NCI-H510A treated with DMSO at 0.1 percent for 48 hours (cell line): Measurements from ENCODE around the gene ANKRD16.
A peak's percentile ranks its signal among the peaks of the same experiment; 100 is the strongest.
"Not testable (repeated sequence)": the region's sequence is repeated elsewhere in the genome, so short reads cannot be mapped to it uniquely, and the experiment has no call there.

Experiments used
- DNase-seq: peaks from one replicate; lab custom pipeline; 2025; lab: John Stamatoyannopoulos, UW

ANKRD16 gene

DNA sequence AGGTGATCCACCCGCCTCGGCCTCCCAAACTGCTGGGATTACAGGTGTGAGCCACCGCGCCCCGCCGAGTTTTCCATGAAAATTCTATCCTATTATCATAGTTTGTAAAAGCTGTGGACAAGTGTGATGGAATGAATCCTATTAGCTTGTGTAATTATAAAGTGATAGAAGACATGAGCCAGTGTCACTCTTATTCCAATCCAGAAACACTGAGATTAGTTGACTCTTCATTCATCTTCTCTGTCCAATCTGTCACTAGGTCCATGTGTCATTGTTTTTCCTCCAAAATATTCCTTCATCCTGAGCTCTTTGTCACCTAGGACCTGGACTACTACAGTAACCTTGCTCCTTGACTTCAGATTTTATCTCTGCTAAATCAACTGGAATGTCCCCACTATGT, 13.9 kb upstream of the ANKRD16 start:
- DNase-seq, result no peak

DNA sequence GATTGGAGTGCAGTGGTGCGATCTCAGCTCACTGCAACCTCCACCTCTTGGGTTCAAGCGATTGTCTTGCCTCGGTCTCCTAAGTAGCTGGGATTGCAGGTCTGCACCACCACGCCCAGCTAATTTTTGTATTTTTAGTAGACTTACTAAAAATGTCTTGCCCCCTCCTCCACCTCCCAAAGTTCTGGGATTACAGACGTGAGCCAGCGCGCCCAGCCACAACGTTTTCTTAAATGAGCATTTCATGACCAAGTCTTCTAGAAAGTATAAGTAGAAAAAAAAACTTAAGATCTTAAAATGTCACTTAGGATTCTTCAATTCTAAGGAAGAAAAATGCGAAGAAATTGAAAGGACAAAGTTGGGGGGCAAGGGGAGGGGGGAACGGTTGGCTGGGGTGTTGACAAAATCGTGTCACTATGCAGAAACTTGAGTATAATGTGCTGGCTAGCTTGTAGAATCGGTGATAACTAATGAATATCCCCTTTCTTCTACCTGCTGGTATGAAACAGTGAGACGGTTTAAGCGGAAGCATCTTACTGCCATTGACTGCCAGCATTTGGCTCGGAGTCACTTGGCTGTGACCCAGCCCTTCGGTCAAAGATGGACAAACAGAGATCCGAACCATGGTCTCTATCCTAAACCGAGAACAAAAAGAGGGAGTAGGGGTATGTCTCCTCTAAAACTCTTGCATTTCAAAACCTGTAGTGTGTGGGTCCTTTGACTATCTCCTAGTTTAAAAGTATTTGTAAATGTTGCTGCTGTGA, 13.0 kb upstream of the ANKRD16 start:
- no peak for DNase-seq

DNA sequence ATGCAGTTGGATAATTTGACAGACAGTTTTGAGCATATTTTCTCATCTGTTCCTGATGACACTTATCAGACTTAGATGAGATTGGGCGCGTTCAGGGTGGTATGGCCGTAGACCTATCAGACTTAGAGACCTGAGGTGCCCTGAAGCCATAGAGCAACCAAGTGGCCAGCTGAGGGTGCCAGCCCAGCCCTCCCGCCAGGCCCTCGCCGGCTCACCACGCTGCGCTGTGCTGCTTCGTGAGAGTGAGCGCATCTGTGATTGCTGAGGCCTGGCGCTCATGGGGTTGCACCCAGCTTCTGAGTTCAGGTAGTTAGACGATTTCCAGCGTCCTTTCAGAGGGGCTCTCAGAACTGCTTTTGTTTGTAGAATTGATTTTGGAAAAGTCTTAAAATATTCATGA, 10.6 kb upstream of the ANKRD16 start:
- no peak for DNase-seq

GRCh38 chr10:5898163-5898562, 8.5 kb upstream of the ANKRD16 start:
- no peak for DNase-seq

GRCh38 chr10:5897504-5897903, 7.8 kb upstream of the ANKRD16 start:
- no peak for DNase-seq

DNA sequence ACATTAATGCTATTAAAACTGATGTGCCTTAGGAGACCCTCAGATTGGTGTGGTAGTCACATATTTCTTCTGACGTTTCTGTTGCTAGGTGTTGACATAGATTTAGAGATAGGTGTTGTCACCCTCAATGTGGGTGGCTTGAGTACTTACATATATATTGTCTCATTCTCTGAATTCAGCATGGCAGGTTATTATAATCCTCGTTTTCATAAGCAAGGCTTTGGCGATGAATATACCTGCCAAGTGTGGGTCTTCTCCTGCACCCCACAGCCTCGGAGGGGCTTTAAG, 7.3 kb upstream of the ANKRD16 start:
- DNase-seq, result no peak

DNA sequence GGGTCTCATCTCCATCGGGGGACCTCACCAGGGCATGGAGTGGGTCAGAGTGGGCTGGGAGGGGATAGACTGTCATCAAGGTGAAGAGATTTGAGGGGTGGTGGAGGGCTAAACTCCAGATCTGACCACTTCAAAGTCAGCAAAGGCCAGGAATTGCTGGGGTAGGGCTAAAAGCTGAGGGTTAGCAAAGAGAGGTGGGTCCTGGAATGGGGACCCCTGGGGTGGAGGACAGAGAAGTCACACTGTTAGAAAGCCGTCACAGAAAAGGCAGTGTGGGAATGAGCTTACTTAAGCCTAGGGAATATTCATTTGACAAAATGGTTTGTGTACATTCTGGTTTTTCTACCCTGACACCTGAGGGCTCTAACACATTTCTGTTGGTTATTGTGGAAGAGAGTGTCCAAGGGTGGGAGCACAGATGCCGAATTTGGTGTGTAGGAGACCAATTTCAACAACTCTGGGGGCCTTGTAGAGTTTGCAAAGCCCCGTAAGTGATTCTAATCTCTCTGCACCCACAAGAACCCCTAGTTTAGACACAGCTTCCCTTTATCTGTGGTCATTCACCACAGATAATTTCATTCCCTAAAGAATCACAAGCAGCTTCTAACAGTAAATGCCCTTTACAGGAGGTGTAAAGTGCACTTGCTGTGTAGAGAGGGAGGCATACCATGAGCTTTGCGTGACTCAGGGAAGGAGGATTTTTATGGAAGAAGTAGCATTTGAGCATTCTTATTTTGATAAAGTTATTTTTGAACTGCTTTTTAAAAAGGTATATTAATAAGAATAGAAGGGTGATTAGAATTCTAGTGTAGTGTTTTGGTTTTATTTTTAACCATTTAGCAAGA, 6.7 kb upstream of the ANKRD16 start:
- no peak for DNase-seq

- DNase-seq, result no peak
These were observed 6.1 kb upstream of the ANKRD16 start for GRCh38 chr10:5895804-5896203.

DNA sequence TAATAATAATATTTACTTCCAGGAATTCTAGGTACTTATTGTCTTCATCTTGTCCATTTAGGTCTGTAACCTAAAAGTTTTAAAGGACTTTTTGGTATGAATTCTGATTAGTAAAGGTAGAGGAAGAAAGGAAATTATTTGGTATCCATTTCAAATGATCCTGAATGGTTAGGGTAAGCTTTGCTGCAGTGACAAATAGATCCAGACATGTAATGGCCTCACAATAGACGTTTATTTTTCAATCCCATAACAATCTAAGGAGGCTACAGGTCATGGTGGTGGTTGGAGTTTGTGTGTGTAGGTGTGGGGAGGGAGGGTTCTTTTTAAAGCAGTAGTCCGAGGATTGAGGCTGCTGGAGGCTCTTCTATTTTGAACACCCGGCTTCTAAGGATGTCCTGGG, 5.7 kb upstream of the ANKRD16 start:
- DNase-seq, result no peak

DNA sequence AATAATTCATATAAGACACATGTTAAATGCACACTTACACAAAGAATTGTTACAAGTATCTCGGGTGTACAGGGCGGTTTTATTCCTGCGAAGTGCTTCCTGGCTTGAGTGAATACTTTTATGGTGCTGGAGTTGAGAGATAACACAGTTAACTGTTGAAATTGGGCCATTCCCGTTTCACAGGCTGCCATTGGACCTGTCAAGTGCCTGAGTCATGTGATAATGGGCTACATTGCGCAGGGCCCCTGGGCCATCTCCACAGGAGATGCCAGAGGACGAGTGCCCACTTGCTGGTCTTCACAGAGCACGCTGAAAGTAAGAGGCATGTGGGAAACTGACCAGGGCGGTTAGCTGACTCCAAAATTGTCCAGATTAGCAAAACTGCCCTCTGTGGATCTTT, 5.2 kb upstream of the ANKRD16 start:
- DNase-seq, result no peak

GRCh38 chr10:5894403-5894802, 4.7 kb upstream of the ANKRD16 start:
- DNase-seq, result no peak

GRCh38 chr10:5893321-5893720, 3.6 kb upstream of the ANKRD16 start:
- DNase-seq, result no peak

DNA sequence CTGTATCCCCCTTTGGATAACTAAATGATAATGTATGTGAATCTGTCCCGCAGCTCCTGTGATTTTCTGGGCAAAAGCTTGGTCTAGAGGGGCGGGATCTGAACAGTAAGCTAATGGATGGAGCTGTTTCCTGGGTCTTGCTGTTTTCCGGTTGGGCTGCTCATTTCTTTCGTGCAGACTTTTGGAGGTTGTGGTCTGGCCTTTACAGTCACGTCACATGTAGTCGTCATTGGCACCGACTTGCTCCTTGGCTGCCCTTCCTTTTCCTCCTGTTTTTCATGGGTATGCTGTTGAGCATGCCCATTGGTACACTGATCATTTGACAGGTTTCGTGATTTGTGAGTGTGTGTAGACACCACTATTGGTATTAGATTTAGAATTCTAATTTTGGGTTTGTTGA, 2.3 kb upstream of the ANKRD16 start:
- no peak for DNase-seq

DNA sequence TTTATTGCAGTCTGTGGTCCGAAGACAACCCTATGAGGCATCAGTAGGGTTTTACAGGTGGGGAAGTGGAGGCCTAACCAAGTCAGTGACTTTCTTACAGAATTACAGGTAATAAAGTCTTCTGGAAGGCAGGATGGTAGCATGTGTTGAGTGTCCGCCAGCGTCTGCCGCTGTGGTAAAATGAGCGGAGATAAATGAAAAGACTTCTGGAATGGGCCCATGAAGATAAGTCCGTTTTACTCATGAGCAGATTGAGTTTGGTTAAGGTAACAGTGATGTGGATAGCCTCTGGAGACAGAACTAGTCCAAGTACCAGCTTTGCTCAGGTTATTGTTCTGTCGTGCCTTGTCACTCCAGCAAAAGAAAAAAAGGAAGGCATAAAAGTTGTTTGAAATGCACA, 1.3 kb upstream of the ANKRD16 start:
- DNase-seq, result no peak

GRCh38 chr10:5890452-5890915, 791 bp upstream of the ANKRD16 start:
- DNase-seq, result peak; percentile 3

- peak; percentile 59 for DNase-seq
These were observed 660 bp downstream of the ANKRD16 start for GRCh38 chr10:5888843-5889623.

DNA sequence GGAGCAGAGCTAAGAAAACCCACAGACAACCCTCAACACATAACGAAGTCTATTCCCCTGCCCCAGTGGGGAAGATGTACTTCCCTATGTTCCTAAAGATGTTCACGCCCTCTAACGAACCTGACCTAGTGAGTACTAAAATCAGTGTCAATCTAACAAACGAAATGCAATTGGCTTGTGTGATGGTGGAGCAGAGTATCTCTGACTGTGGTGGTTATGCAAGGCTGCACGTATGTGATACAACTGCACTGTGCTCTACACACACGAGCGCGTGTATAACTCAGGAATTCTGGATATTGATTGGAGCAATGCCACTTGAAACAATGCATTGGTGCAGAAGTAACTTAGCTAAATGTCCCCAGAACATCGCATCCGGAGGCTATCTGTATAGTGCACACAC, 1.3 kb downstream of the ANKRD16 start:
- peak; percentile 26 for DNase-seq

GRCh38 chr10:5887641-5888040, 2.1 kb downstream of the ANKRD16 start:
- DNase-seq, result no peak

- no peak for DNase-seq
These were observed 2.7 kb downstream of the ANKRD16 start for GRCh38 chr10:5887029-5887428.

- no peak for DNase-seq
These were observed 4.1 kb downstream of the ANKRD16 start for GRCh38 chr10:5885619-5886018.

- DNase-seq, result no peak
These were observed 6.7 kb downstream of the ANKRD16 start for GRCh38 chr10:5882961-5883360.

- not testable (repeated sequence) for DNase-seq
These were observed 12.7 kb downstream of the ANKRD16 start for GRCh38 chr10:5877041-5877440.
